Neural progenitor cell (in vitro differentiated cells): ENCODE data around the gene RAPGEF2.

Experiments
- EZH2 ChIP-seq: fragments of 200-600 bp; sonication (generic); IDR thresholded peaks from 2 replicates; pipeline ENCODE4 v1.6.1; 2017; ENCODE audit warnings: antibody characterized with exemption, mild to moderate bottlenecking, moderate library complexity
- EZH2phosphoT487 ChIP-seq: fragments of 200-600 bp; sonication (generic); IDR thresholded peaks from 2 replicates; pipeline ENCODE4 v1.6.1; 2017; ENCODE audit warnings: antibody characterized with exemption
- TF ChIP-seq, protein P1 (sequence below): fragments of 200-600 bp; sonication (generic); IDR thresholded peaks from 2 replicates; pipeline ENCODE4 v1.5.1; 2017; ENCODE audit warnings: antibody characterized with exemption, mild to moderate bottlenecking

GRCh38 chr4:159398236-159398638, 295.4 kb downstream of the RAPGEF2 start:
- TF ChIP-seq EZH2phosphoT487 (no peak), EZH2 (no peak)
- TF ChIP-seq, protein P1, sequence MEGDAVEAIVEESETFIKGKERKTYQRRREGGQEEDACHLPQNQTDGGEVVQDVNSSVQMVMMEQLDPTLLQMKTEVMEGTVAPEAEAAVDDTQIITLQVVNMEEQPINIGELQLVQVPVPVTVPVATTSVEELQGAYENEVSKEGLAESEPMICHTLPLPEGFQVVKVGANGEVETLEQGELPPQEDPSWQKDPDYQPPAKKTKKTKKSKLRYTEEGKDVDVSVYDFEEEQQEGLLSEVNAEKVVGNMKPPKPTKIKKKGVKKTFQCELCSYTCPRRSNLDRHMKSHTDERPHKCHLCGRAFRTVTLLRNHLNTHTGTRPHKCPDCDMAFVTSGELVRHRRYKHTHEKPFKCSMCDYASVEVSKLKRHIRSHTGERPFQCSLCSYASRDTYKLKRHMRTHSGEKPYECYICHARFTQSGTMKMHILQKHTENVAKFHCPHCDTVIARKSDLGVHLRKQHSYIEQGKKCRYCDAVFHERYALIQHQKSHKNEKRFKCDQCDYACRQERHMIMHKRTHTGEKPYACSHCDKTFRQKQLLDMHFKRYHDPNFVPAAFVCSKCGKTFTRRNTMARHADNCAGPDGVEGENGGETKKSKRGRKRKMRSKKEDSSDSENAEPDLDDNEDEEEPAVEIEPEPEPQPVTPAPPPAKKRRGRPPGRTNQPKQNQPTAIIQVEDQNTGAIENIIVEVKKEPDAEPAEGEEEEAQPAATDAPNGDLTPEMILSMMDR = no peak
